Lower leg skin (tissue), 3 donors: ENCODE measurements around the gene ERCC6.

ENCODE experiments used
- POLR2A ChIP-seq, 2 donors: fragments of 450-650 bp; IDR thresholded peaks; one replicate each; pipeline ENCODE4 v1.6.1; 2016 to 2017; ENCODE audit warnings: antibody characterized with exemption in 2 of 2, mild to moderate bottlenecking in 1 of 2, moderate library complexity in 1 of 2
- TF ChIP-seq, protein P1 (sequence below), 3 donors: fragments of 450-650 bp; IDR thresholded peaks; one replicate each; pipeline ENCODE4 v1.5.1; 2016; ENCODE audit warnings: antibody characterized with exemption in 3 of 3, mild to moderate bottlenecking in 3 of 3, moderate library complexity in 2 of 3

DNA sequence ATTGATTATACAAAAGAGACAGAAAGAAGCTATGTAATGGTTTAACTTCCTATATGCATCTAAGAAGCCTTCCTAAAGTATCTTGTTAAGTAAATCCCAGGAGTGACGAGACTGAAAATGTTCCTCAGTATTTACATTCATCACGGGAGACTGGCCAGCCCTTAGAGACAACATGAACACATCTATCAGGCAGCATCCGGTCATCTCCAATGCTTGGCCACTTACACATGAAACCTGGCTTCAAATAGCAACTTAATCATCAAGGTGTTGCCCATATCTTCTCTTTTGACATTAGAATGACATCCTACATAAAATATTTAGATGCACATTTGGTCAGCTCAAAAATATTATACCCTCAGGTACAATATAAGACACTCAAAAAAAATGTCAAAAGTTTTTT lies 33.8 kb downstream of the ERCC6 start:
- TF ChIP-seq, protein P1, sequence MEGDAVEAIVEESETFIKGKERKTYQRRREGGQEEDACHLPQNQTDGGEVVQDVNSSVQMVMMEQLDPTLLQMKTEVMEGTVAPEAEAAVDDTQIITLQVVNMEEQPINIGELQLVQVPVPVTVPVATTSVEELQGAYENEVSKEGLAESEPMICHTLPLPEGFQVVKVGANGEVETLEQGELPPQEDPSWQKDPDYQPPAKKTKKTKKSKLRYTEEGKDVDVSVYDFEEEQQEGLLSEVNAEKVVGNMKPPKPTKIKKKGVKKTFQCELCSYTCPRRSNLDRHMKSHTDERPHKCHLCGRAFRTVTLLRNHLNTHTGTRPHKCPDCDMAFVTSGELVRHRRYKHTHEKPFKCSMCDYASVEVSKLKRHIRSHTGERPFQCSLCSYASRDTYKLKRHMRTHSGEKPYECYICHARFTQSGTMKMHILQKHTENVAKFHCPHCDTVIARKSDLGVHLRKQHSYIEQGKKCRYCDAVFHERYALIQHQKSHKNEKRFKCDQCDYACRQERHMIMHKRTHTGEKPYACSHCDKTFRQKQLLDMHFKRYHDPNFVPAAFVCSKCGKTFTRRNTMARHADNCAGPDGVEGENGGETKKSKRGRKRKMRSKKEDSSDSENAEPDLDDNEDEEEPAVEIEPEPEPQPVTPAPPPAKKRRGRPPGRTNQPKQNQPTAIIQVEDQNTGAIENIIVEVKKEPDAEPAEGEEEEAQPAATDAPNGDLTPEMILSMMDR (IDR thresholded peaks at IDR 0.05): no peak
- TF ChIP-seq POLR2A (IDR thresholded peaks at IDR 0.05): no peak
